A549 (cell line): ENCODE data around the gene SLC25A19.

Experiments
- ESRRA ChIP-seq: fragments of 150-350 bp; IDR thresholded peaks from 2 replicates; pipeline ENCODE4 v1.6.1; 2014; ENCODE audit warnings: mild to moderate bottlenecking, low read length, borderline replicate concordance
- MAFK ChIP-seq: fragments of 450-650 bp; IDR thresholded peaks from 2 replicates; pipeline ENCODE4 v1.6.1; 2014; ENCODE audit not compliant: partially characterized antibody
- MYC ChIP-seq: IDR thresholded peaks from 2 replicates; pipeline ENCODE4 v1.6.1; 2012; ENCODE audit warnings: mild to moderate bottlenecking, inconsistent platforms, low read length, improper control_type of control experiment, borderline replicate concordance
- POLR2A ChIP-seq: IDR thresholded peaks from 2 replicates; pipeline ENCODE4 v1.6.1; 2012; ENCODE audit warnings: mild to moderate bottlenecking, low read length
- RAD21 ChIP-seq, 2 experiments: fragments of >200 bp in 1 of 2; sonication (Bioruptor Twin) in 1 of 2; formaldehyde crosslinking in 1 of 2; IDR thresholded peaks in 1 of 2; conservative IDR thresholded peaks in 1 of 2; 2 replicates in 1 of 2; 3 replicates in 1 of 2; pipeline ENCODE4 v1.6.1; 2012 to 2018; ENCODE audit warnings: inconsistent platforms in 1 of 2
- RCOR1 ChIP-seq: fragments of 150-350 bp; IDR thresholded peaks from 2 replicates; pipeline ENCODE4 v1.6.1; 2014; ENCODE audit warnings: antibody characterized with exemption, low read length, low read depth
- TF ChIP-seq, protein P1 (sequence below): fragments of >200 bp; sonication (Bioruptor Twin); formaldehyde crosslinking; IDR thresholded peaks from 3 replicates; pipeline ENCODE4 v1.5.1; 2016
- TF ChIP-seq, protein P2 (sequence below): IDR thresholded peaks from 2 replicates; pipeline ENCODE4 v1.6.1; 2012
- TF ChIP-seq, protein P3 (sequence below): fragments of 450-650 bp; IDR thresholded peaks from 2 replicates; pipeline ENCODE4 v1.6.1; 2014; ENCODE audit warnings: antibody characterized with exemption

DNA sequence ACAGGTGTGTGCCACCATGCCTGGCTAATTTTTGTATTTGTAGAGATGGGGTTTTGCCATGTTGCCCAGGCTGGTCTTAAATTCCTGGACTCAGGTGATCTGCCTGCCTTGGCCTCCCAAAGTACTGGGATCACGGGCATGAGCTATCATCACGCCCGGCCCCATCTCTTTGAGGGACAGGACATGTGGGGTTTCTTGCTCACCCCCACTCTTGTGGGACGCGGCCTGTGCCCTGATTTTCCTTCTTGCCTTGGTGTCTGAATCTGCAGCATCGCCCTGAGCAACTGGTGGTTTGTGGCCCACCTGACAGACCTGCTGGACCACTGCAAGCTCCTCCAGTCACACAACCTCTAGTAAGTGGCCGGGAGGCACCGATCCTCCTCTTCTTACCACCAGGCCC is 58.2 kb downstream of the SLC25A19 start:
- TF ChIP-seq, protein P1, sequence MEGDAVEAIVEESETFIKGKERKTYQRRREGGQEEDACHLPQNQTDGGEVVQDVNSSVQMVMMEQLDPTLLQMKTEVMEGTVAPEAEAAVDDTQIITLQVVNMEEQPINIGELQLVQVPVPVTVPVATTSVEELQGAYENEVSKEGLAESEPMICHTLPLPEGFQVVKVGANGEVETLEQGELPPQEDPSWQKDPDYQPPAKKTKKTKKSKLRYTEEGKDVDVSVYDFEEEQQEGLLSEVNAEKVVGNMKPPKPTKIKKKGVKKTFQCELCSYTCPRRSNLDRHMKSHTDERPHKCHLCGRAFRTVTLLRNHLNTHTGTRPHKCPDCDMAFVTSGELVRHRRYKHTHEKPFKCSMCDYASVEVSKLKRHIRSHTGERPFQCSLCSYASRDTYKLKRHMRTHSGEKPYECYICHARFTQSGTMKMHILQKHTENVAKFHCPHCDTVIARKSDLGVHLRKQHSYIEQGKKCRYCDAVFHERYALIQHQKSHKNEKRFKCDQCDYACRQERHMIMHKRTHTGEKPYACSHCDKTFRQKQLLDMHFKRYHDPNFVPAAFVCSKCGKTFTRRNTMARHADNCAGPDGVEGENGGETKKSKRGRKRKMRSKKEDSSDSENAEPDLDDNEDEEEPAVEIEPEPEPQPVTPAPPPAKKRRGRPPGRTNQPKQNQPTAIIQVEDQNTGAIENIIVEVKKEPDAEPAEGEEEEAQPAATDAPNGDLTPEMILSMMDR: no peak
- TF ChIP-seq RCOR1 (no peak), POLR2A (no peak), MAFK (no peak), RAD21 (conservative IDR thresholded peaks at IDR 0.05 in 1 of 2, IDR thresholded peaks at IDR 0.05 in 1 of 2) (no peak), MYC (no peak), ESRRA (no peak)
- TF ChIP-seq, protein P2, sequence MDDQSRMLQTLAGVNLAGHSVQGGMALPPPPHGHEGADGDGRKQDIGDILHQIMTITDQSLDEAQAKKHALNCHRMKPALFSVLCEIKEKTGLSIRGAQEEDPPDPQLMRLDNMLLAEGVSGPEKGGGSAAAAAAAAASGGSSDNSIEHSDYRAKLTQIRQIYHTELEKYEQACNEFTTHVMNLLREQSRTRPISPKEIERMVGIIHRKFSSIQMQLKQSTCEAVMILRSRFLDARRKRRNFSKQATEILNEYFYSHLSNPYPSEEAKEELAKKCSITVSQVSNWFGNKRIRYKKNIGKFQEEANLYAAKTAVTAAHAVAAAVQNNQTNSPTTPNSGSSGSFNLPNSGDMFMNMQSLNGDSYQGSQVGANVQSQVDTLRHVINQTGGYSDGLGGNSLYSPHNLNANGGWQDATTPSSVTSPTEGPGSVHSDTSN: no peak
- TF ChIP-seq, protein P3, sequence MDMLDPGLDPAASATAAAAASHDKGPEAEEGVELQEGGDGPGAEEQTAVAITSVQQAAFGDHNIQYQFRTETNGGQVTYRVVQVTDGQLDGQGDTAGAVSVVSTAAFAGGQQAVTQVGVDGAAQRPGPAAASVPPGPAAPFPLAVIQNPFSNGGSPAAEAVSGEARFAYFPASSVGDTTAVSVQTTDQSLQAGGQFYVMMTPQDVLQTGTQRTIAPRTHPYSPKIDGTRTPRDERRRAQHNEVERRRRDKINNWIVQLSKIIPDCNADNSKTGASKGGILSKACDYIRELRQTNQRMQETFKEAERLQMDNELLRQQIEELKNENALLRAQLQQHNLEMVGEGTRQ: no peak
